B cell (primary cell): ENCODE measurements around the gene KLF1. TPM values are rescaled to one million over a fixed set of nuclear protein-coding genes. Genes with fewer than 3 reads are reported as not detected.
A peak's percentile ranks its signal among the peaks of the same experiment; 100 is the strongest.

Experiments
- ATAC-seq: fragments of 200-7000 bp; cut with Tn5 transposase; one replicate; pipeline ENCODE4 v1.10.0; 2021; ENCODE audit warnings: low read depth, mild to moderate bottlenecking, moderate number of reproducible peaks, moderate library complexity
- CTCF ChIA-PET: fragments of 350-600 bp; sonication (Branson Sonifier 250); formaldehyde crosslinking; loops from one replicate; lab custom pipeline; 2021; ENCODE audit warnings: antibody characterized with exemption, inconsistent platforms; lab: Charles Lee
- POLR2A ChIA-PET: fragments of 350-600 bp; sonication (Branson Sonifier 250); formaldehyde crosslinking; loops from one replicate; lab custom pipeline; 2021; ENCODE audit warnings: antibody characterized with exemption; lab: Charles Lee
- DNase-seq: peaks from one replicate; pipeline ENCODE4 v3.0.0; 2013
- H2AFZ ChIP-seq: 2 replicates; pipeline ENCODE4 v1.6.1; 2012; ENCODE audit warnings: mild to moderate bottlenecking, low read depth, low read length; ENCODE audit not compliant: insufficient read depth, poor library complexity, severe bottlenecking
- H3K27ac ChIP-seq, 2 donors: 1 replicate in 1 of 2; 2 replicates in 1 of 2; pipeline ENCODE4 v1.5.1; 2012 to 2013; ENCODE audit warnings: low read length in 2 of 2, mild to moderate bottlenecking in 2 of 2, moderate library complexity in 1 of 2
- H3K27me3 ChIP-seq, 4 experiments: fragments of 200-600 bp in 1 of 4; sonication (generic) in 1 of 4; replicated peaks in 1 of 4; 1 replicate in 2 of 4; 2 replicates in 2 of 4; pipeline versions ENCODE4 v1.6.1 to v1.7.0; 2013 to 2016; ENCODE audit warnings: low read length in 3 of 4, mild to moderate bottlenecking in 2 of 4, mixed read lengths in 1 of 4, moderate library complexity in 1 of 4; ENCODE audit not compliant: insufficient read depth in 4 of 4, control insufficient read depth in 3 of 4; ENCODE audit errors: control extremely low read depth in 1 of 4
- H3K36me3 ChIP-seq, 2 experiments: replicated peaks in 1 of 2; 1 replicate in 1 of 2; 2 replicates in 1 of 2; pipeline versions ENCODE4 v1.6.1 to v1.7.1; 2013; ENCODE audit warnings: low read length in 1 of 2; ENCODE audit not compliant: insufficient read depth in 2 of 2, control insufficient read depth in 1 of 2; ENCODE audit errors: control extremely low read depth in 1 of 2, extremely low read depth in 1 of 2
- H3K4me1 ChIP-seq, 2 donors: fragments of 200-600 bp in 1 of 2; sonication (generic) in 1 of 2; 1 replicate in 1 of 2; 2 replicates in 1 of 2; pipeline versions ENCODE4 v1.5.1 to v1.6.1; 2013 to 2017; ENCODE audit warnings: low read length in 2 of 2; ENCODE audit not compliant: control insufficient read depth in 2 of 2, insufficient read depth in 2 of 2
- H3K4me2 ChIP-seq: replicated peaks from 2 replicates; pipeline ENCODE3; 2012; ENCODE audit warnings: mild to moderate bottlenecking, low read depth, low read length; ENCODE audit not compliant: poor library complexity, severe bottlenecking
- H3K4me3 ChIP-seq, 5 experiments: fragments of 200-600 bp in 1 of 5; sonication (generic) in 1 of 5; 1 replicate in 3 of 5; 2 replicates in 2 of 5; pipeline versions ENCODE4 v1.5.1 to v1.7.0; 2011 to 2016; ENCODE audit warnings: low read length in 4 of 5, mild to moderate bottlenecking in 4 of 5, low read depth in 2 of 5, control low read depth in 1 of 5, moderate library complexity in 1 of 5; ENCODE audit not compliant: insufficient read depth in 1 of 5; ENCODE audit errors: control extremely low read depth in 1 of 5, extremely low read depth in 1 of 5
- H3K79me2 ChIP-seq: fragments of 200-600 bp; sonication (generic); one replicate; pipeline ENCODE4 v1.6.0; 2016; ENCODE audit warnings: low read length; ENCODE audit not compliant: control insufficient read depth, insufficient read depth
- H3K9ac ChIP-seq: fragments of 200-600 bp; sonication (generic); 2 replicates; pipeline ENCODE4 v1.6.1; 2017; ENCODE audit warnings: mild to moderate bottlenecking, low read length, moderate library complexity
- H3K9me3 ChIP-seq, 3 donors: one replicate each; pipeline versions ENCODE4 v1.6.1 to v1.7.1; 2013; ENCODE audit warnings: low read length in 2 of 3; ENCODE audit not compliant: control insufficient read depth in 2 of 3, insufficient read depth in 1 of 3; ENCODE audit errors: control extremely low read depth in 1 of 3
- H4K20me1 ChIP-seq: 2 replicates; pipeline ENCODE4 v1.6.0; 2012; ENCODE audit warnings: mild to moderate bottlenecking, low read length; ENCODE audit not compliant: insufficient read depth, control insufficient read depth, poor library complexity, severe bottlenecking
- H3K27ac Mint-ChIP-seq: one replicate; pipeline ENCODE4 v1.8.0; 2021; ENCODE audit warnings: mixed read lengths
- H3K27me3 Mint-ChIP-seq: one replicate; pipeline ENCODE4 v1.8.0; 2021; ENCODE audit warnings: mixed read lengths
- H3K4me1 Mint-ChIP-seq: one replicate; pipeline ENCODE4 v1.8.0; 2021; ENCODE audit warnings: mixed read lengths
- H3K4me3 Mint-ChIP-seq: one replicate; pipeline ENCODE4 v1.8.0; 2021; ENCODE audit warnings: mixed read lengths
- H3K9me3 Mint-ChIP-seq: one replicate; pipeline ENCODE4 v1.8.0; 2022; ENCODE audit warnings: mixed read lengths; ENCODE audit not compliant: insufficient read depth
- CTCF ChIP-seq: fragments of 200-600 bp; IDR thresholded peaks from one replicate; pipeline ENCODE4 v1.8.0; 2022; ENCODE audit warnings: antibody characterized with exemption, mild to moderate bottlenecking
- EZH2 ChIP-seq: IDR thresholded peaks from 2 replicates; pipeline ENCODE4 v1.6.1; 2012; ENCODE audit warnings: borderline replicate concordance, low read depth, mild to moderate bottlenecking, moderate library complexity, low read length; ENCODE audit not compliant: insufficient read depth, poor library complexity, severe bottlenecking
- WGBS: methylation state at CpG from one replicate; pipeline ENCODE4 v1.1.5; 2013; ENCODE audit warnings: missing lambda C conversion rate; ENCODE audit not compliant: insufficient coverage; 5-methylcytosine and 5-hydroxymethylcytosine counted together
- intact Hi-C: fragments of 100-400 bp; cut with micrococcal nuclease; formaldehyde crosslinking; loops from one replicate; pipeline ENCODE4 v1.10.0; 2022
- polyA plus RNA-seq: library from polyadenylated mRNA; depleted of rRNA; stranded (reverse); fragments of >200 nt; gene quantifications from 2 replicates; pipeline ENCODE4 v1.2.3, GENCODE V29; 2012
- total RNA-seq, 2 donors: library from RNA; stranded (reverse); fragments of 120-200 nt in 1 of 2; gene quantifications; 1 replicate in 1 of 2; 2 replicates in 1 of 2; pipeline versions ENCODE4 v1.2.3 to v1.2.4, GENCODE V29; 2013 to 2022

Gene KLF1
- total and polyA plus RNA-seq, 2 donors (not counting 1 experiment from before 2014, with no cell fraction given): not detected

DNA sequence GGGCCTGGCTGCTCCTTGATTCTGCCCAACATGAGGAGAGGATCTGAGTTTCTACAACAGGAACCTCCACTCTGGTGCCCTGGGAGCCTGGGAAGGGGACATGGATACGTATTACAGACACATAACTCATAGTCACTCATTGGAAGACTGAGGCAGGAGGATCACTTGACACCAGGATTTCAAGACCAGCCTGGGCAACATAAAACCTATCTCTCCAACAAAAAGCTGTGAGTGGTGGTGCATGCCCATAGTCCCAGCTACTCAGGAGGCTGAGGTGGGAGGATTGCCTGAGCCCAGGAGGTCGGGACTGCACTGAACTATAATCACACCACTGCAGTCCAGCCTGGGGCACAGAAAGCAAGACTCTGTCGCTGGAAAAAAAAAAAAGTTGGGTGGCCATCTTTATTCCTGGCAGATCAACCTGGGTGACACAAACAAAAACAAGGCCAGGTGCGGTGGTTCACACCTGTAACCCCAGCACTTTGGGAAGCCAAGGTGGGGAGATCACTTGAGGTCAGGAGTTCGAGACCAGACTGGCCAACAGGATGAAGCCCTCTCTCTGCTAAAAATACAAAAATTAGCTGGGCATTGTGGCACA is 1.1 kb upstream of the KLF1 start:
- Histone ChIP-seq H4K20me1 (peaks cover 6% of the 10 kb centered on the region), H3K27me3 (no peaks in the 10 kb centered on the region), H3K9me3 (peaks cover 0 to 23% (median 0%) of the 10 kb centered on the region in 3 donors), H3K4me3 (no peak overlapping the region), H3K9ac (no peak overlapping the region), H3K79me2 (peaks cover 13% of the 10 kb centered on the region), H3K27ac (no peak overlapping the region), H3K36me3 (peaks cover 0 to under 1% of the 10 kb centered on the region in 2 experiments), H3K4me1 (peaks cover 26 to 38% of the 10 kb centered on the region in 2 donors), H3K4me2 (no peak overlapping the region), H2AFZ (no peak overlapping the region)
- no peaks in the 10 kb centered on the region for H3K27me3 Mint-ChIP-seq
- no peak overlapping the region for H3K4me3 Mint-ChIP-seq
- H3K4me1 Mint-ChIP-seq: peaks cover 37% of the 10 kb centered on the region
- TF ChIP-seq CTCF: no peak
- TF ChIP-seq EZH2: no peak
- DNase-seq (no peak), ATAC-seq (no peak)
- intact Hi-C loops: no loop called here
- WGBS: 88% methylated on average over 3 of the region's 5 CpGs
- CTCF ChIA-PET: interaction anchor here (0.8 to 1.2 kb wide), 4 partner anchors 41 to 276 kb away, joined by 3 read pairs; no protein-coding TSS in a partner anchor
- H3K9me3 Mint-ChIP-seq: no peaks in the 10 kb centered on the region
- H3K27ac Mint-ChIP-seq: no peak overlapping the region
- POLR2A ChIA-PET: no interaction called here

GRCh38 chr19:12886651-12886968 is 391 bp downstream of the KLF1 start:
- Histone ChIP-seq H3K36me3 (no peaks in the 10 kb centered on the region), H3K9me3 (peaks cover 0 to 37% (median 5%) of the 10 kb centered on the region in 3 donors), H3K27me3 (no peaks in the 10 kb centered on the region), H2AFZ (no peak overlapping the region), H3K4me1 (peaks cover 20 to 36% of the 10 kb centered on the region in 2 donors), H4K20me1 (peaks cover 5% of the 10 kb centered on the region), H3K4me3 (no peak overlapping the region), H3K4me2 (no peak overlapping the region), H3K9ac (no peak overlapping the region), H3K79me2 (peaks cover 5% of the 10 kb centered on the region), H3K27ac (no peak overlapping the region)
- ChIA-PET CTCF (interaction anchor here (7.1 kb wide), 1 partner anchor 78 kb away, joined by 58 read pairs; no protein-coding TSS in a partner anchor), POLR2A (no interaction called here)
- Mint-ChIP-seq H3K9me3 (no peaks in the 10 kb centered on the region), H3K4me3 (peak overlapping the region; percentile 62), H3K27me3 (no peaks in the 10 kb centered on the region), H3K27ac (no peak overlapping the region), H3K4me1 (peaks cover 34% of the 10 kb centered on the region)
- 58% methylated on average over 3 of the region's 5 CpGs for WGBS
- intact Hi-C loops: no loop called here
- no peak for ATAC-seq
- TF ChIP-seq EZH2: no peak
- no peak for TF ChIP-seq CTCF
- no peak for DNase-seq
